Calu3 (cell line): Measurements from ENCODE around the gene RRM2. TPM values are rescaled to one million over a fixed set of nuclear protein-coding genes. Genes with fewer than 3 reads are reported as not detected.

Experiments used
- BruUV-seq: library from RNA; stranded (reverse); fragments of 400-500 nt; replicated peaks from 2 replicates; lab custom pipeline; 2021; lab: Mats Ljungman, UMichigan
- CTCF ChIA-PET: fragments of 300-600 bp; sonication (Branson Sonifier 250); formaldehyde crosslinking; loops from one replicate; lab custom pipeline; 2022; ENCODE audit warnings: antibody characterized with exemption; lab: Charles Lee
- DNase-seq: peaks from one replicate; pipeline ENCODE4 v3.0.0; 2022
- H3K27ac Mint-ChIP-seq: one replicate; pipeline ENCODE4 v1.8.0; 2022; ENCODE audit warnings: mixed read lengths; ENCODE audit not compliant: unreplicated experiment
- H3K27me3 Mint-ChIP-seq: one replicate; pipeline ENCODE4 v1.8.0; 2022; ENCODE audit warnings: mixed read lengths; ENCODE audit not compliant: unreplicated experiment
- H3K36me3 Mint-ChIP-seq: one replicate; pipeline ENCODE4 v1.8.0; 2022; ENCODE audit warnings: mild to moderate bottlenecking, moderate library complexity, mixed read lengths; ENCODE audit not compliant: insufficient read depth, unreplicated experiment
- H3K4me1 Mint-ChIP-seq: one replicate; pipeline ENCODE4 v1.8.0; 2022; ENCODE audit warnings: mild to moderate bottlenecking, low read depth, mixed read lengths; ENCODE audit not compliant: unreplicated experiment
- H3K4me3 Mint-ChIP-seq: one replicate; pipeline ENCODE4 v1.8.0; 2022; ENCODE audit warnings: mild to moderate bottlenecking, low read depth, moderate library complexity, mixed read lengths; ENCODE audit not compliant: unreplicated experiment
- H3K9me3 Mint-ChIP-seq: one replicate; pipeline ENCODE4 v1.8.0; 2022; ENCODE audit warnings: low read depth, mixed read lengths; ENCODE audit not compliant: unreplicated experiment
- intact Hi-C: fragments of 100-400 bp; cut with micrococcal nuclease; formaldehyde crosslinking; loops from one replicate; pipeline ENCODE4 v1.10.0; 2022; ENCODE audit not compliant: unreplicated experiment
- total RNA-seq: library from RNA; stranded (reverse); gene quantifications from 2 replicates; pipeline ENCODE4 v1.2.3, GENCODE V29; 2022
- TF ChIP-seq, protein P1 (sequence below): fragments of 200-600 bp; IDR thresholded peaks from one replicate; pipeline ENCODE4 v1.8.0; 2022; ENCODE audit warnings: antibody characterized with exemption; ENCODE audit not compliant: unreplicated experiment

The RRM2 gene
- total RNA-seq, 1 experiment from 2014 or later, result 154 TPM

DNA sequence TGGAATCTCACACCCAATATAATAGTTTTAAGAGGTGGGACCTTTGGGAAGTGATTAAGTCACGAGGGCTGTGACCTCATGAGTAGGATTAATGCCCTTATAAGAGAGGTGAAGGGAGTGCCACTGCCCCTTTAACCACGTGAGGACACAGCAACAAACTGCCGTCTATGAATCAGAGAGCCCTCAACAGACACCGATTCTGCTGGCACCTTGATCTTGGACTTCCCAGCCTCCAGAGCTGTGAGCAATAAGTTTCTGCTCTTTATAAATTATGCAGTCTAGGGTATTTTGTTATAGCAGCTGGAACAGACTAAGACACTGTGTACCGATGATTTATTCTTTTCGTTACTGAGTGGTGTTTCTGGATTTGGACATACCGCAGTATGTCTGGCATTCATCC lies 56.2 kb downstream of the RRM2 start:
- BruUV-seq, result no TSS peak
- intact Hi-C loops, result no loop called here
- DNase-seq, result no peak
- no peaks in the 10 kb centered on the region for H3K36me3 Mint-ChIP-seq
- H3K9me3 Mint-ChIP-seq, result no peaks in the 10 kb centered on the region
- H3K27me3 Mint-ChIP-seq, result no peaks in the 10 kb centered on the region
- no peaks in the 10 kb centered on the region for H3K4me1 Mint-ChIP-seq
- TF ChIP-seq, protein P1, sequence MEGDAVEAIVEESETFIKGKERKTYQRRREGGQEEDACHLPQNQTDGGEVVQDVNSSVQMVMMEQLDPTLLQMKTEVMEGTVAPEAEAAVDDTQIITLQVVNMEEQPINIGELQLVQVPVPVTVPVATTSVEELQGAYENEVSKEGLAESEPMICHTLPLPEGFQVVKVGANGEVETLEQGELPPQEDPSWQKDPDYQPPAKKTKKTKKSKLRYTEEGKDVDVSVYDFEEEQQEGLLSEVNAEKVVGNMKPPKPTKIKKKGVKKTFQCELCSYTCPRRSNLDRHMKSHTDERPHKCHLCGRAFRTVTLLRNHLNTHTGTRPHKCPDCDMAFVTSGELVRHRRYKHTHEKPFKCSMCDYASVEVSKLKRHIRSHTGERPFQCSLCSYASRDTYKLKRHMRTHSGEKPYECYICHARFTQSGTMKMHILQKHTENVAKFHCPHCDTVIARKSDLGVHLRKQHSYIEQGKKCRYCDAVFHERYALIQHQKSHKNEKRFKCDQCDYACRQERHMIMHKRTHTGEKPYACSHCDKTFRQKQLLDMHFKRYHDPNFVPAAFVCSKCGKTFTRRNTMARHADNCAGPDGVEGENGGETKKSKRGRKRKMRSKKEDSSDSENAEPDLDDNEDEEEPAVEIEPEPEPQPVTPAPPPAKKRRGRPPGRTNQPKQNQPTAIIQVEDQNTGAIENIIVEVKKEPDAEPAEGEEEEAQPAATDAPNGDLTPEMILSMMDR, result no peak
- no peak overlapping the region for H3K4me3 Mint-ChIP-seq
- CTCF ChIA-PET, result interaction anchor here (0.7 kb wide), 1 partner anchor 160 kb away, joined by 3 read pairs; no protein-coding TSS in a partner anchor
- no peak overlapping the region for H3K27ac Mint-ChIP-seq

DNA sequence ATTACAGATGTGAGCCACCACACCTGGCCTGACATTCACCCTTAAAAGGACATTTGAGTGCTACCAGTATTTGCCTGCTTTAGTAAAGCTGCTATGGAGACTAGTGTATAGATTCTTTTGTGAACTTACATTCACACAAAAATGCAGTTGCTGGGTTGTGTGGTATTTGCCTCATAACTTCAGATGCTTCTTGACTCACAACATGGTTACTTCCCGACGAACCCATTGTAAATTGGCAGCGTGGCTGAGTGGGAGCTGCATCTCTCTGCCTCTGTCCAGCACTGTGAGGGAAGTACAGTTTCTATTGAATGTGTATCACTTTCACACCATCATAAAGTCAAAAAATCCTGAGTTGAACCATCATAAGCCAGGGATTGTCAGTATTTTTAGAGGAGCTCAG lies 56.9 kb downstream of the RRM2 start:
- CTCF ChIA-PET, result interaction anchor here (0.6 to 0.7 kb wide), 2 partner anchors 12 to 159 kb away, joined by 3 to 4 read pairs; no protein-coding TSS in a partner anchor
- no peak for DNase-seq
- no peaks in the 10 kb centered on the region for H3K27me3 Mint-ChIP-seq
- H3K4me1 Mint-ChIP-seq, result no peaks in the 10 kb centered on the region
- intact Hi-C loops, result no loop called here
- no peak overlapping the region for H3K4me3 Mint-ChIP-seq
- TF ChIP-seq, protein P1, result no peak
- no peak overlapping the region for H3K27ac Mint-ChIP-seq
- H3K9me3 Mint-ChIP-seq, result no peaks in the 10 kb centered on the region
- H3K36me3 Mint-ChIP-seq, result no peaks in the 10 kb centered on the region
- no TSS peak for BruUV-seq

DNA sequence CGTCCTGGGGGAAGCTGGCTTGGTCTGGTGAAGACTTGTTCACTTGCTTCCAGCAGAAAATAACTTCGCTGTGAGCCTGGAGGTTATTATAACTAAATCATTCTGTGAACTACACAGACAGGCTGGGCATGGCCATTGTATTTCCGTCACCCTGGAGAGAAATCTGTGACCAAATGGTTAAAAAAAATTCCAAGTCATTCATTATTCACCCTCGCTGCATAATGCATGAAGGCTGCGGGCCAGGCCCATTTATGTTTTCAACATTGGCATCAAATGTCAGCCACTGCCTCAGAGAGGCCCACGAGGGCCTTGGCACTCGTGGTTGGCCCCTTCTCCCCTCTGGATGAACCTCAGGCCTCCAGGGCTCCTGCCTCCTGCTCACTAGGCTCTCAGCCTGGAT lies 57.7 kb downstream of the RRM2 start:
- CTCF ChIA-PET, result interaction anchor here (0.6 kb wide), 1 partner anchor 13 kb away, joined by 4 read pairs; no protein-coding TSS in a partner anchor
- no peaks in the 10 kb centered on the region for H3K9me3 Mint-ChIP-seq
- BruUV-seq, result no TSS peak
- H3K4me1 Mint-ChIP-seq, result no peaks in the 10 kb centered on the region
- intact Hi-C loops, result no loop called here
- H3K27me3 Mint-ChIP-seq, result no peaks in the 10 kb centered on the region
- no peak for DNase-seq
- H3K36me3 Mint-ChIP-seq, result no peaks in the 10 kb centered on the region
- TF ChIP-seq, protein P1, result no peak
- no peak overlapping the region for H3K4me3 Mint-ChIP-seq
- no peak overlapping the region for H3K27ac Mint-ChIP-seq

Other genes starting within 250 kb of the RRM2 start
- 9.0 and 11.7 TPM in 2 replicates for gene GRHL1, start 171.0 kb upstream of the RRM2 start, total RNA-seq
- 6.9 and 10.5 TPM in 2 replicates for gene KLF11, start 79.2 kb upstream of the RRM2 start, total RNA-seq
- 4.8 and 10.0 TPM in 2 replicates for gene CYS1, start 42.3 kb upstream of the RRM2 start, total RNA-seq
- gene HPCAL1, start 180.2 kb downstream of the RRM2 start, total RNA-seq, result 34.0 and 35.1 TPM in 2 replicates